Measurements from ENCODE around the gene GPR26.

Gene GPR26

GRCh38 chr10:123649676-123650075 is 16.5 kb upstream of the GPR26 start:
- no peak for DNase-seq

- no peak for DNase-seq
Observed at GRCh38 chr10:123651421-123652047, 14.6 kb upstream of the GPR26 start.

- DNase-seq, result no peak
Observed at GRCh38 chr10:123655751-123656150, 10.4 kb upstream of the GPR26 start.

GRCh38 chr10:123663522-123663921 is 2.6 kb upstream of the GPR26 start:
- DNase-seq, result no peak

- no peak for DNase-seq
Observed at GRCh38 chr10:123665491-123666286, 466 bp upstream of the GPR26 start.

- no peak for DNase-seq
Observed at GRCh38 chr10:123669886-123670285, 3.7 kb downstream of the GPR26 start.

- no peak for DNase-seq
Observed at GRCh38 chr10:123673198-123673597, 7.0 kb downstream of the GPR26 start.

GRCh38 chr10:123674741-123675140 is 8.6 kb downstream of the GPR26 start:
- no peak for DNase-seq

GRCh38 chr10:123675811-123676210 is 9.7 kb downstream of the GPR26 start:
- no peak for DNase-seq

GRCh38 chr10:123677556-123677955 is 11.4 kb downstream of the GPR26 start:
- no peak for DNase-seq

GRCh38 chr10:123678376-123678775 is 12.2 kb downstream of the GPR26 start:
- no peak for DNase-seq

- no peak for DNase-seq
Observed at GRCh38 chr10:123681285-123681684, 15.1 kb downstream of the GPR26 start.

- no peak for DNase-seq
Observed at GRCh38 chr10:123682477-123682876, 16.3 kb downstream of the GPR26 start.

- DNase-seq, result no peak
Observed at GRCh38 chr10:123683459-123683858, 17.3 kb downstream of the GPR26 start.

- DNase-seq, result no peak
Observed at GRCh38 chr10:123683865-123684264, 17.7 kb downstream of the GPR26 start.

- no peak for DNase-seq
Observed at GRCh38 chr10:123685260-123685659, 19.1 kb downstream of the GPR26 start.

GRCh38 chr10:123687758-123688157 is 21.6 kb downstream of the GPR26 start:
- no peak for DNase-seq

- DNase-seq, result no peak
Observed at GRCh38 chr10:123689880-123690279, 23.7 kb downstream of the GPR26 start.

GRCh38 chr10:123703195-123703790 is 37.1 kb downstream of the GPR26 start:
- DNase-seq, result no peak

GRCh38 chr10:123704076-123704475 is 37.9 kb downstream of the GPR26 start:
- no peak for DNase-seq

GRCh38 chr10:123704812-123705211 is 38.7 kb downstream of the GPR26 start:
- no peak for DNase-seq

GRCh38 chr10:123706236-123706635 is 40.1 kb downstream of the GPR26 start:
- no peak for DNase-seq

GRCh38 chr10:123715546-123715945 is 49.4 kb downstream of the GPR26 start:
- DNase-seq, result no peak

GRCh38 chr10:123717336-123717735 is 51.2 kb downstream of the GPR26 start:
- DNase-seq, result no peak

Measured in NCI-H146 (cell line).